A673 (cell line): Measurements from ENCODE around the gene PHF21B. TPM values are rescaled to one million over a fixed set of nuclear protein-coding genes. Genes with fewer than 3 reads are reported as not detected.

Experiments used
- BruUV-seq: library from RNA; stranded (reverse); fragments of 400-500 nt; replicated peaks from 2 replicates; lab custom pipeline; 2021; lab: Mats Ljungman, UMichigan
- CTCF ChIA-PET: fragments of 300-600 bp; sonication (Branson Sonifier 250); formaldehyde crosslinking; loops from one replicate; lab custom pipeline; 2022; ENCODE audit warnings: antibody characterized with exemption; lab: Charles Lee
- POLR2A ChIA-PET: fragments of 300-600 bp; sonication (Branson Sonifier 250); formaldehyde crosslinking; loops from one replicate; lab custom pipeline; 2022; ENCODE audit warnings: antibody characterized with exemption; ENCODE audit not compliant: low non-redundant PET; lab: Charles Lee
- DNase-seq: peaks from one replicate; pipeline ENCODE4 v3.0.0-alpha.2; 2015; ENCODE audit warnings: low spot score
- H3K27ac ChIP-seq: fragments of 200-600 bp; sonication (generic); 2 replicates; pipeline ENCODE4 v1.5.1; 2016; ENCODE audit warnings: mixed run types, low read depth, mild to moderate bottlenecking, mixed read lengths, antibody characterized with exemption, low read length; ENCODE audit not compliant: poor library complexity, severe bottlenecking
- H3K27me3 ChIP-seq: fragments of 200-600 bp; sonication (generic); replicated peaks from 2 replicates; pipeline ENCODE4 v1.6.1; 2017; ENCODE audit warnings: mixed run types, low read depth, mild to moderate bottlenecking, mixed read lengths, antibody characterized with exemption, low read length; ENCODE audit not compliant: insufficient read depth, poor library complexity
- H3K36me3 ChIP-seq: fragments of 200-600 bp; sonication (generic); 2 replicates; pipeline ENCODE4 v1.6.1; 2016; ENCODE audit warnings: mixed run types, mild to moderate bottlenecking, mixed read lengths, antibody characterized with exemption, low read length; ENCODE audit not compliant: insufficient read depth, poor library complexity, severe bottlenecking
- H3K4me1 ChIP-seq: fragments of 200-600 bp; sonication (generic); 2 replicates; pipeline ENCODE4 v1.6.1; 2017; ENCODE audit warnings: mixed run types, mild to moderate bottlenecking, mixed read lengths, antibody characterized with exemption, low read length; ENCODE audit not compliant: insufficient read depth, poor library complexity, severe bottlenecking
- H3K4me3 ChIP-seq: fragments of 200-600 bp; sonication (generic); 2 replicates; pipeline ENCODE4 v1.5.1; 2016; ENCODE audit warnings: low read depth, mixed run types, mild to moderate bottlenecking, mixed read lengths, low read length; ENCODE audit not compliant: poor library complexity, severe bottlenecking
- H3K9me3 ChIP-seq: fragments of 200-600 bp; sonication (generic); 2 replicates; pipeline ENCODE4 v1.6.1; 2016; ENCODE audit warnings: mixed run types, low read depth, mild to moderate bottlenecking, mixed read lengths, antibody characterized with exemption, low read length; ENCODE audit not compliant: poor library complexity, severe bottlenecking
- CTCF ChIP-seq: fragments of 300-800, 200-600 bp; sonication (generic); conservative IDR thresholded peaks from 2 replicates; pipeline ENCODE4 v1.5.1; 2017; ENCODE audit warnings: low read depth, mild to moderate bottlenecking, antibody characterized with exemption, low read length, moderate library complexity, mixed read lengths
- EZH2 ChIP-seq: fragments of 200-600 bp; sonication (generic); IDR thresholded peaks from 2 replicates; pipeline ENCODE4 v1.6.1; 2017; ENCODE audit warnings: borderline replicate concordance, low read depth, mild to moderate bottlenecking, mixed read lengths, antibody characterized with exemption, low read length; ENCODE audit not compliant: poor library complexity, severe bottlenecking
- intact Hi-C: fragments of 100-400 bp; cut with micrococcal nuclease; formaldehyde crosslinking; loops from one replicate; pipeline ENCODE4 v1.10.0; 2022; ENCODE audit not compliant: unreplicated experiment
- total RNA-seq: library from RNA; stranded (reverse); gene quantifications from 2 replicates; pipeline ENCODE4 v1.2.3, GENCODE V29; 2021

PHF21B gene
- total RNA-seq, 1 experiment from 2014 or later, result 13.2 TPM

- DNase-seq, result no peak
- TF ChIP-seq CTCF, result no peak
- no peak for TF ChIP-seq EZH2
- Histone ChIP-seq H3K9me3 (no peaks in the 10 kb centered on the region), H3K4me1 (no peaks in the 10 kb centered on the region), H3K27ac (no peak overlapping the region), H3K27me3 (no peaks in the 10 kb centered on the region), H3K36me3 (no peaks in the 10 kb centered on the region), H3K4me3 (no peak overlapping the region)
- ChIA-PET CTCF (no interaction called here), POLR2A (no interaction called here)
- no TSS peak for BruUV-seq
- intact Hi-C loops, result no loop called here
Measured at GRCh38 chr22:44848296-44848741, 161.5 kb downstream of the PHF21B start.

GRCh38 chr22:44847892-44848291, 161.9 kb downstream of the PHF21B start:
- intact Hi-C loops, result no loop called here
- H3K9me3 ChIP-seq, result no peaks in the 10 kb centered on the region

GRCh38 chr22:44847380-44847779, 162.4 kb downstream of the PHF21B start:
- ChIA-PET CTCF (no interaction called here), POLR2A (no interaction called here)
- TF ChIP-seq CTCF (no peak), EZH2 (no peak)

More at GRCh38 chr22:44847892-44848291, 161.9 kb downstream of the PHF21B start:
- ChIA-PET POLR2A (no interaction called here), CTCF (no interaction called here)
- H3K4me1 ChIP-seq, result no peaks in the 10 kb centered on the region
- no peaks in the 10 kb centered on the region for H3K36me3 ChIP-seq
- no peak for DNase-seq
- TF ChIP-seq CTCF, result no peak
- no peak for TF ChIP-seq EZH2
- H3K27me3 ChIP-seq, result no peaks in the 10 kb centered on the region
- no TSS peak for BruUV-seq
- no peak overlapping the region for H3K27ac ChIP-seq
- no peak overlapping the region for H3K4me3 ChIP-seq

More at GRCh38 chr22:44847380-44847779, 162.4 kb downstream of the PHF21B start:
- H3K9me3 ChIP-seq, result no peaks in the 10 kb centered on the region
- no peaks in the 10 kb centered on the region for H3K27me3 ChIP-seq
- no peak overlapping the region for H3K4me3 ChIP-seq
- intact Hi-C loops, result no loop called here
- no peak overlapping the region for H3K27ac ChIP-seq
- no peaks in the 10 kb centered on the region for H3K4me1 ChIP-seq
- DNase-seq, result no peak
- H3K36me3 ChIP-seq, result no peaks in the 10 kb centered on the region
- BruUV-seq, result no TSS peak
